HG03520 (cell line): ENCODE measurements around the gene RIT2.

Experiments used
- ATAC-seq: cut with Tn5 transposase; IDR thresholded peaks from one replicate; pipeline ENCODE4 v1.9.1; 2021; ENCODE audit warnings: mild to moderate bottlenecking, moderate library complexity; ENCODE audit not compliant: unreplicated experiment

The RIT2 gene

GRCh38 chr18:42706618-42707017 lies 408.9 kb downstream of the RIT2 start:
- ATAC-seq, result no peak

GRCh38 chr18:42706029-42706608 lies 409.4 kb downstream of the RIT2 start:
- ATAC-seq, result no peak
